H1 (cell line): ENCODE results near the gene ARMC9. TPM values are rescaled to one million over a fixed set of nuclear protein-coding genes. Genes with fewer than 3 reads are reported as not detected.

ENCODE experiments used
- CTCF ChIA-PET: fragments of 300-600 bp; sonication (Branson Sonifier 250); formaldehyde crosslinking; loops from one replicate; lab custom pipeline; 2021; ENCODE audit not compliant: partially characterized antibody; lab: Charles Lee
- POLR2A ChIA-PET: fragments of 300-600 bp; sonication (Branson Sonifier 250); formaldehyde crosslinking; loops from one replicate; lab custom pipeline; 2021; ENCODE audit warnings: inconsistent platforms; ENCODE audit not compliant: partially characterized antibody; lab: Charles Lee
- DNase-seq, 2 experiments: peaks; one replicate each; pipeline versions ENCODE4 v3.0.0 to v3.0.0-alpha.2; 2010 to 2022; ENCODE audit warnings: low spot score in 2 of 2, low read depth in 1 of 2, mixed read lengths in 1 of 2
- FAIRE-seq: peaks from 2 replicates; lab custom pipeline; 2011; peaks lifted over from hg19 to GRCh38; lab: Jason Lieb, UNC
- H2AFZ ChIP-seq: 2 replicates; pipeline ENCODE4 v1.8.1; 2012; ENCODE audit warnings: low read length, inconsistent platforms
- H2AK5ac ChIP-seq: 2 replicates; pipeline ENCODE4 v1.6.1; 2013; ENCODE audit warnings: low read depth, low read length
- H2BK120ac ChIP-seq: replicated peaks from 2 replicates; pipeline ENCODE3; 2013; ENCODE audit warnings: low read depth, low read length, inconsistent platforms
- H2BK12ac ChIP-seq: 2 replicates; pipeline ENCODE4 v1.6.1; 2013; ENCODE audit warnings: low read depth, low read length
- H2BK15ac ChIP-seq: 2 replicates; pipeline ENCODE4 v1.6.1; 2013; ENCODE audit warnings: low read length
- H2BK20ac ChIP-seq: 2 replicates; pipeline ENCODE4 v1.6.1; 2013; ENCODE audit warnings: low read length
- H2BK5ac ChIP-seq: 2 replicates; pipeline ENCODE4 v1.6.1; 2013; ENCODE audit warnings: low read depth, low read length
- H3K14ac ChIP-seq: 2 replicates; pipeline ENCODE4 v1.6.1; 2013; ENCODE audit warnings: inconsistent platforms; ENCODE audit not compliant: insufficient read length
- H3K18ac ChIP-seq: 2 replicates; pipeline ENCODE4 v1.6.1; 2013; ENCODE audit warnings: low read length; ENCODE audit errors: extremely low read depth
- H3K23ac ChIP-seq: 2 replicates; pipeline ENCODE4 v1.6.1; 2013; ENCODE audit warnings: inconsistent platforms; ENCODE audit not compliant: insufficient read length
- H3K23me2 ChIP-seq: 2 replicates; pipeline ENCODE4 v1.6.1; 2013; ENCODE audit warnings: low read depth, low read length
- H3K27ac ChIP-seq: 2 replicates; pipeline ENCODE4 v1.6.1; 2011; ENCODE audit warnings: low read depth, low read length, inconsistent platforms
- H3K27me3 ChIP-seq, 4 experiments: replicated peaks in 1 of 4; 1 replicate in 1 of 4; 2 replicates in 3 of 4; pipeline versions ENCODE4 v1.6.1 to v1.8.1; 2011 to 2013; ENCODE audit warnings: low read length in 3 of 4, mild to moderate bottlenecking in 3 of 4, inconsistent platforms in 2 of 4, mixed read lengths in 2 of 4, moderate library complexity in 1 of 4; ENCODE audit not compliant: control insufficient read depth in 3 of 4, insufficient read depth in 3 of 4; ENCODE audit errors: extremely low read depth in 1 of 4
- H3K36me3 ChIP-seq, 4 experiments: 2 replicates each; pipeline versions ENCODE4 v1.6.1 to v1.8.1; 2011 to 2013; ENCODE audit warnings: mild to moderate bottlenecking in 4 of 4, low read length in 3 of 4, moderate library complexity in 2 of 4, control low read depth in 1 of 4, inconsistent platforms in 1 of 4; ENCODE audit not compliant: insufficient read depth in 4 of 4, control insufficient read depth in 2 of 4
- H3K4ac ChIP-seq: replicated peaks from 2 replicates; pipeline ENCODE3; 2013; ENCODE audit warnings: low read length, low read depth, mixed read lengths, inconsistent platforms; ENCODE audit not compliant: insufficient read length
- H3K4me1 ChIP-seq, 4 experiments: replicated peaks in 1 of 4; 1 replicate in 1 of 4; 2 replicates in 3 of 4; pipeline versions ENCODE4 v1.6.1 to v1.8.1; 2011 to 2013; ENCODE audit warnings: low read length in 3 of 4, inconsistent platforms in 2 of 4, mixed read lengths in 1 of 4; ENCODE audit not compliant: insufficient read depth in 4 of 4, control insufficient read depth in 3 of 4
- H3K4me2 ChIP-seq, 2 experiments: 2 replicates each; pipeline versions ENCODE4 v1.6.1 to v1.8.1; 2011 to 2013; ENCODE audit warnings: low read depth in 2 of 2, low read length in 2 of 2, control low read depth in 1 of 2, inconsistent platforms in 1 of 2, mild to moderate bottlenecking in 1 of 2; ENCODE audit not compliant: insufficient read depth in 1 of 2
- H3K4me3 ChIP-seq, 4 experiments: fragments of 200-600, 300-600 bp in 1 of 4; sonication (generic), shearing (Covaris generic), sonication (Bioruptor Twin) in 1 of 4; 2 replicates each; pipeline versions ENCODE4 v1.5.1 to v1.8.1; 2011 to 2016; ENCODE audit warnings: low read length in 4 of 4, low read depth in 3 of 4, control low read depth in 2 of 4, inconsistent platforms in 2 of 4, mild to moderate bottlenecking in 2 of 4, mixed read lengths in 1 of 4, moderate library complexity in 1 of 4; ENCODE audit not compliant: insufficient read depth in 2 of 4; ENCODE audit errors: extremely low read depth in 1 of 4
- H3K56ac ChIP-seq: replicated peaks from 2 replicates; pipeline ENCODE3; 2013; ENCODE audit warnings: low read depth, mild to moderate bottlenecking, mixed read lengths, low read length, inconsistent platforms; ENCODE audit not compliant: insufficient read length
- H3K79me1 ChIP-seq: 2 replicates; pipeline ENCODE4 v1.6.1; 2013; ENCODE audit warnings: low read depth, low read length, control low read depth
- H3K79me2 ChIP-seq, 2 experiments: 2 replicates each; pipeline versions ENCODE4 v1.6.1 to v1.8.1; 2012 to 2013; ENCODE audit warnings: low read length in 2 of 2, mild to moderate bottlenecking in 2 of 2, inconsistent platforms in 1 of 2; ENCODE audit not compliant: insufficient read depth in 2 of 2, control insufficient read depth in 1 of 2
- H3K9ac ChIP-seq, 4 experiments: replicated peaks in 1 of 4; 1 replicate in 1 of 4; 2 replicates in 3 of 4; pipeline versions ENCODE4 v1.6.1 to v1.8.1; 2011 to 2013; ENCODE audit warnings: low read depth in 3 of 4, low read length in 3 of 4, control low read depth in 2 of 4, mild to moderate bottlenecking in 2 of 4, moderate library complexity in 2 of 4, inconsistent platforms in 1 of 4; ENCODE audit errors: extremely low read depth in 1 of 4
- H3K9me3 ChIP-seq, 2 experiments: 2 replicates each; pipeline versions ENCODE4 v1.6.1 to v1.8.1; 2012 to 2013; ENCODE audit warnings: mild to moderate bottlenecking in 2 of 2, moderate library complexity in 2 of 2, control low read depth in 1 of 2, inconsistent platforms in 1 of 2, low read depth in 1 of 2, low read length in 1 of 2, mixed read lengths in 1 of 2; ENCODE audit not compliant: insufficient read depth in 2 of 2
- H4K20me1 ChIP-seq, 2 experiments: replicated peaks in 1 of 2; 2 replicates each; pipeline versions ENCODE3 to v1.8.1; 2011 to 2013; ENCODE audit warnings: inconsistent platforms in 2 of 2, low read length in 2 of 2, mild to moderate bottlenecking in 1 of 2; ENCODE audit not compliant: insufficient read depth in 2 of 2, control insufficient read depth in 1 of 2
- H4K5ac ChIP-seq: 2 replicates; pipeline ENCODE4 v1.6.1; 2013; ENCODE audit warnings: low read length, low read depth, mixed read lengths, inconsistent platforms; ENCODE audit not compliant: insufficient read length
- H4K8ac ChIP-seq: 2 replicates; pipeline ENCODE4 v1.8.0; 2013; ENCODE audit warnings: mild to moderate bottlenecking, moderate library complexity, low read length, inconsistent platforms; ENCODE audit not compliant: insufficient read depth; ENCODE audit errors: extremely low read depth
- H4K91ac ChIP-seq: replicated peaks from 2 replicates; pipeline ENCODE3; 2013; ENCODE audit warnings: low read length, mixed read lengths, inconsistent platforms; ENCODE audit not compliant: insufficient read length
- ATF3 ChIP-seq: IDR thresholded peaks from 2 replicates; pipeline ENCODE4 v1.6.1; 2011; ENCODE audit warnings: low read depth, mild to moderate bottlenecking, low read length; ENCODE audit not compliant: insufficient read depth
- CEBPB ChIP-seq: IDR thresholded peaks from 2 replicates; pipeline ENCODE4 v1.6.1; 2012; ENCODE audit warnings: low read depth, low read length
- CHD2 ChIP-seq: IDR thresholded peaks from 2 replicates; pipeline ENCODE4 v1.6.1; 2012; ENCODE audit warnings: low read length, improper control_type of control experiment
- CTCF ChIP-seq, 3 experiments: IDR thresholded peaks; 1 replicate in 2 of 3; 2 replicates in 1 of 3; pipeline versions ENCODE4 v1.5.1 to v1.6.1; 2011; ENCODE audit warnings: low read length in 3 of 3, mild to moderate bottlenecking in 3 of 3, inconsistent platforms in 2 of 3, low read depth in 1 of 3, moderate library complexity in 1 of 3; ENCODE audit not compliant: insufficient read depth in 1 of 3; ENCODE audit errors: control extremely low read depth in 1 of 3
- JUND ChIP-seq: IDR thresholded peaks from 2 replicates; pipeline ENCODE4 v1.6.1; 2011; ENCODE audit warnings: mild to moderate bottlenecking, improper control_type of control experiment, low read length
- MAFK ChIP-seq: IDR thresholded peaks from 2 replicates; pipeline ENCODE4 v1.6.1; 2012; ENCODE audit warnings: low read depth, mild to moderate bottlenecking, improper control_type of control experiment, low read length
- POU5F1 ChIP-seq: IDR thresholded peaks from 2 replicates; pipeline ENCODE4 v1.6.1; 2011; ENCODE audit warnings: low read depth, mild to moderate bottlenecking, low read length, moderate library complexity
- SIRT6 ChIP-seq: IDR thresholded peaks from one replicate; pipeline ENCODE4 v1.7.1; 2012; ENCODE audit warnings: low read length, inconsistent platforms
- SIX5 ChIP-seq: IDR thresholded peaks from 2 replicates; pipeline ENCODE4 v1.6.1; 2011; ENCODE audit warnings: mild to moderate bottlenecking, low read depth, low read length
- USF2 ChIP-seq: IDR thresholded peaks from 2 replicates; pipeline ENCODE4 v1.6.1; 2011; ENCODE audit warnings: low read length, improper control_type of control experiment
- YY1 ChIP-seq: IDR thresholded peaks from 2 replicates; pipeline ENCODE4 v1.6.1; 2011; ENCODE audit warnings: low read depth, mild to moderate bottlenecking, low read length
- WGBS, 2 experiments: shearing (Covaris generic) in 1 of 2; methylation state at CpG; one replicate each; pipeline versions ENCODE4 v1.1.6 to v1.1.7; 2013 to 2015; ENCODE audit warnings: low lambda C conversion rate in 2 of 2, mixed read lengths in 2 of 2, inconsistent platforms in 1 of 2, low coverage in 1 of 2, missing lambda C conversion rate in 1 of 2; ENCODE audit not compliant: insufficient replicate concordance in 2 of 2, insufficient coverage in 1 of 2, insufficient read length in 1 of 2; ENCODE audit errors: extremely low coverage in 1 of 2, missing lambda C conversion rate in 1 of 2; 5-methylcytosine and 5-hydroxymethylcytosine counted together
- polyA plus RNA-seq, 7 experiments: library from polyadenylated mRNA; depleted of rRNA in 3 of 7; stranded (reverse) in 5 of 7; unstranded in 2 of 7; fragments of >200 nt in 5 of 7; fragments of 200-250 nt in 2 of 7; gene quantifications; 1 replicate in 5 of 7; 2 replicates in 1 of 7; 4 replicates in 1 of 7; pipeline versions ENCODE4 v1.2.1 to v1.2.3, GENCODE V29; 2011 to 2013; ENCODE audit warnings: missing spikeins in 2 of 7, mixed read lengths in 2 of 7
- total RNA-seq: library from RNA; stranded (reverse); fragmentation: NEBNext Ultra II Directional; extraction: Animal tissue kit (Norgen Biotek cat#: 25700); gene quantifications from 2 replicates; pipeline ENCODE4 v1.2.1, GENCODE V29; 2021

The ARMC9 gene
- total and polyA plus RNA-seq, 2 of the 8 experiments (the other 6 are each of a cell fraction or from before 2014, with no cell fraction given), result 23.2 to 36.1 TPM

GRCh38 chr2:231330311-231330710 is 131.9 kb downstream of the ARMC9 start:
- Histone ChIP-seq H3K27me3 (no peaks in the 10 kb centered on the region), H2AK5ac (no peak overlapping the region), H3K79me2 (no peaks in the 10 kb centered on the region), H2AFZ (no peak overlapping the region), H3K9ac (no peak overlapping the region), H3K36me3 (peaks cover 0 to 4% (median 3%) of the 10 kb centered on the region in 4 experiments; a peak in 2 of 8 replicates), H2BK20ac (no peak overlapping the region), H2BK120ac (no peak overlapping the region), H3K4me1 (no peaks in the 10 kb centered on the region), H3K79me1 (no peaks in the 10 kb centered on the region), H3K14ac (no peak overlapping the region), H3K4ac (no peak overlapping the region), H3K23me2 (no peaks in the 10 kb centered on the region), H2BK12ac (no peak overlapping the region), H4K91ac (no peak overlapping the region), H4K8ac (no peak overlapping the region), H3K18ac (no peak overlapping the region), H3K4me3 (no peak overlapping the region), H3K27ac (no peak overlapping the region), H3K23ac (no peak overlapping the region), H3K56ac (no peak overlapping the region), H4K20me1 (no peaks in the 10 kb centered on the region), H2BK5ac (no peak overlapping the region), H2BK15ac (no peak overlapping the region), H3K4me2 (no peak overlapping the region), H4K5ac (no peak overlapping the region), H3K9me3 (no peaks in the 10 kb centered on the region)
- CTCF ChIA-PET, result interaction anchor here (0.6 kb wide), 1 partner anchor 122 kb away, joined by 3 read pairs; no protein-coding TSS in a partner anchor
- FAIRE-seq (no peak), DNase-seq (no peak)
- 90% methylated on average over 8 of the region's 8 CpGs; no CpG with 5 or more reads in 1 of the 2 experiments for WGBS, 2 experiments
- POLR2A ChIA-PET, result no interaction called here
- TF ChIP-seq JUND (no peak), CTCF (IDR thresholded peaks at IDR 0.05; ENCODE audit: control extremely low read depth in 1 of 3, insufficient read depth in 1 of 3, low read depth in 1 of 3, low read length in 3 of 3) (no peak), MAFK (no peak), YY1 (no peak), CEBPB (no peak), USF2 (no peak), POU5F1 (no peak), CHD2 (no peak), SIRT6 (no peak), SIX5 (no peak), ATF3 (no peak)
